Peyer's patch (tissue), 4 donors: ENCODE measurements around the gene KCNK18.

Experiments used
- CTCF ChIP-seq, 6 experiments: fragments of 450-650 bp in 4 of 6; fragments of 200-600 bp in 2 of 6; sonication (generic) in 1 of 6; IDR thresholded peaks; one replicate each; pipeline ENCODE4 v1.5.1; 2017 to 2019; ENCODE audit warnings: antibody characterized with exemption in 6 of 6, mild to moderate bottlenecking in 3 of 6, moderate library complexity in 1 of 6
- POLR2A ChIP-seq, 2 donors: fragments of 450-650 bp; IDR thresholded peaks; one replicate each; pipeline ENCODE4 v1.5.1; 2017; ENCODE audit warnings: antibody characterized with exemption in 2 of 2, mild to moderate bottlenecking in 2 of 2, moderate library complexity in 2 of 2

GRCh38 chr10:117159390-117159789, 37.9 kb upstream of the KCNK18 start:
- no peak for TF ChIP-seq CTCF (IDR thresholded peaks at IDR 0.05)
- TF ChIP-seq POLR2A (IDR thresholded peaks at IDR 0.05): no peak
